ENCODE data around the gene NCOR2. TPM values are rescaled to one million over a fixed set of nuclear protein-coding genes. Genes with fewer than 3 reads are reported as not detected.

The NCOR2 gene
- total and polyA plus RNA-seq, 10 of the 15 experiments (the other 5 are each of a cell fraction or from before 2014, with no cell fraction given) = 0.43 to 179 (median 14.9) TPM

DNA sequence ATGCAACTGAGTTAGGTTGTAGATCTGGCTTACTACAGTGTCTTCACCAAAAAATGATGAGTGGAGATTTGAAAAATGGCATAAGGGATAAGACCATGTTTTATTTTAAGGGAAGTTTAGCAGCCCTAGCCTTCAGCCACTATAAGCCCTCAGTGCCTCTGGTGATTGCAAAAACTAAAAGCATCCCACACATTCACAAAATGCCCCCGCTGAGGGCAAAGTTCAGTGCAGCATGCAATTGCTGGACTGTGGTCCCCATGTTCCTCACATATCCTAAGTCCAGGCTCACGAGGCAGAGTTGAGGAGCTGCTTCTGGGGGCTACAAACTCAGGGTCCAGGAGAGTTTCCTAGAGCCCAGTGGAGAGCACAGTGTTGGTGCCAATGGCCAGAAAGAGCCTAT lies 29.6 kb upstream of the NCOR2 start:
- ChIA-PET POLR2A (no interaction called here), CTCF (no interaction called here), RAD21 (ENCODE audit: unreplicated experiment) (no interaction called here), SMC1A (ENCODE audit: uncharacterized antibody, unreplicated experiment) (no interaction called here)
- H3K9me3 ChIP-seq (replicated peaks; ENCODE audit: control insufficient read depth, insufficient read depth, low read length) = peaks cover 3% of the 10 kb centered on the region; the same call in 2 of the 3 replicates
- H3K4me2 ChIP-seq (ENCODE audit: control insufficient read depth, insufficient read depth) = no peak overlapping the region
- DNase-seq (ENCODE audit: low read depth, low spot score) (no peak), ATAC-seq (no peak), FAIRE-seq (no peak)
- H3K79me2 ChIP-seq (ENCODE audit: control insufficient read depth, insufficient read depth, low read length) = no peaks in the 10 kb centered on the region
- H3K4me1 ChIP-seq (ENCODE audit: control insufficient read depth, insufficient read depth, low read length) = no peaks in the 10 kb centered on the region; the same call in 1 of the 2 replicates
- H3K9ac ChIP-seq (ENCODE audit: control insufficient read depth, insufficient read depth, low read length) = no peak overlapping the region
- H3K4me3 ChIP-seq = no peak overlapping the region
- intact Hi-C loops (cut with micrococcal nuclease; ENCODE audit: unreplicated experiment) (no loop called here), in situ Hi-C loops (cut with MboI) (no loop called here)
- H2AFZ ChIP-seq (ENCODE audit: control insufficient read depth, low read depth, low read length) = no peak overlapping the region
- TF ChIP-seq, protein P1, sequence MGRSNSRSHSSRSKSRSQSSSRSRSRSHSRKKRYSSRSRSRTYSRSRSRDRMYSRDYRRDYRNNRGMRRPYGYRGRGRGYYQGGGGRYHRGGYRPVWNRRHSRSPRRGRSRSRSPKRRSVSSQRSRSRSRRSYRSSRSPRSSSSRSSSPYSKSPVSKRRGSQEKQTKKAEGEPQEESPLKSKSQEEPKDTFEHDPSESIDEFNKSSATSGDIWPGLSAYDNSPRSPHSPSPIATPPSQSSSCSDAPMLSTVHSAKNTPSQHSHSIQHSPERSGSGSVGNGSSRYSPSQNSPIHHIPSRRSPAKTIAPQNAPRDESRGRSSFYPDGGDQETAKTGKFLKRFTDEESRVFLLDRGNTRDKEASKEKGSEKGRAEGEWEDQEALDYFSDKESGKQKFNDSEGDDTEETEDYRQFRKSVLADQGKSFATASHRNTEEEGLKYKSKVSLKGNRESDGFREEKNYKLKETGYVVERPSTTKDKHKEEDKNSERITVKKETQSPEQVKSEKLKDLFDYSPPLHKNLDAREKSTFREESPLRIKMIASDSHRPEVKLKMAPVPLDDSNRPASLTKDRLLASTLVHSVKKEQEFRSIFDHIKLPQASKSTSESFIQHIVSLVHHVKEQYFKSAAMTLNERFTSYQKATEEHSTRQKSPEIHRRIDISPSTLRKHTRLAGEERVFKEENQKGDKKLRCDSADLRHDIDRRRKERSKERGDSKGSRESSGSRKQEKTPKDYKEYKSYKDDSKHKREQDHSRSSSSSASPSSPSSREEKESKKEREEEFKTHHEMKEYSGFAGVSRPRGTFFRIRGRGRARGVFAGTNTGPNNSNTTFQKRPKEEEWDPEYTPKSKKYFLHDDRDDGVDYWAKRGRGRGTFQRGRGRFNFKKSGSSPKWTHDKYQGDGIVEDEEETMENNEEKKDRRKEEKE (IDR thresholded peaks at IDR 0.05) = no peak
- TF ChIP-seq NFIC (IDR thresholded peaks at IDR 0.05; ENCODE audit: low read depth, low read length) = no peak
- TF ChIP-seq, protein P2, sequence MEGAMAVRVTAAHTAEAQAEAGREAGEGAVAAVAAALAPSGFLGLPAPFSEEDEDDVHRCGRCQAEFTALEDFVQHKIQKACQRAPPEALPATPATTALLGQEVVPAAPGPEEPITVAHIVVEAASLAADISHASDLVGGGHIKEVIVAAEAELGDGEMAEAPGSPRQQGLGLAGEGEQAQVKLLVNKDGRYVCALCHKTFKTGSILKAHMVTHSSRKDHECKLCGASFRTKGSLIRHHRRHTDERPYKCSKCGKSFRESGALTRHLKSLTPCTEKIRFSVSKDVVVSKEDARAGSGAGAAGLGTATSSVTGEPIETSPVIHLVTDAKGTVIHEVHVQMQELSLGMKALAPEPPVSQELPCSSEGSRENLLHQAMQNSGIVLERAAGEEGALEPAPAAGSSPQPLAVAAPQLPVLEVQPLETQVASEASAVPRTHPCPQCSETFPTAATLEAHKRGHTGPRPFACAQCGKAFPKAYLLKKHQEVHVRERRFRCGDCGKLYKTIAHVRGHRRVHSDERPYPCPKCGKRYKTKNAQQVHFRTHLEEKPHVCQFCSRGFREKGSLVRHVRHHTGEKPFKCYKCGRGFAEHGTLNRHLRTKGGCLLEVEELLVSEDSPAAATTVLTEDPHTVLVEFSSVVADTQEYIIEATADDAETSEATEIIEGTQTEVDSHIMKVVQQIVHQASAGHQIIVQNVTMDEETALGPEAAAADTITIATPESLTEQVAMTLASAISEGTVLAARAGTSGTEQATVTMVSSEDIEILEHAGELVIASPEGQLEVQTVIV (IDR thresholded peaks at IDR 0.05; ENCODE audit: borderline replicate concordance, partially characterized antibody) = no peak
- TF ChIP-seq LARP7 (IDR thresholded peaks at IDR 0.05) = no peak
- TF ChIP-seq, protein P3, sequence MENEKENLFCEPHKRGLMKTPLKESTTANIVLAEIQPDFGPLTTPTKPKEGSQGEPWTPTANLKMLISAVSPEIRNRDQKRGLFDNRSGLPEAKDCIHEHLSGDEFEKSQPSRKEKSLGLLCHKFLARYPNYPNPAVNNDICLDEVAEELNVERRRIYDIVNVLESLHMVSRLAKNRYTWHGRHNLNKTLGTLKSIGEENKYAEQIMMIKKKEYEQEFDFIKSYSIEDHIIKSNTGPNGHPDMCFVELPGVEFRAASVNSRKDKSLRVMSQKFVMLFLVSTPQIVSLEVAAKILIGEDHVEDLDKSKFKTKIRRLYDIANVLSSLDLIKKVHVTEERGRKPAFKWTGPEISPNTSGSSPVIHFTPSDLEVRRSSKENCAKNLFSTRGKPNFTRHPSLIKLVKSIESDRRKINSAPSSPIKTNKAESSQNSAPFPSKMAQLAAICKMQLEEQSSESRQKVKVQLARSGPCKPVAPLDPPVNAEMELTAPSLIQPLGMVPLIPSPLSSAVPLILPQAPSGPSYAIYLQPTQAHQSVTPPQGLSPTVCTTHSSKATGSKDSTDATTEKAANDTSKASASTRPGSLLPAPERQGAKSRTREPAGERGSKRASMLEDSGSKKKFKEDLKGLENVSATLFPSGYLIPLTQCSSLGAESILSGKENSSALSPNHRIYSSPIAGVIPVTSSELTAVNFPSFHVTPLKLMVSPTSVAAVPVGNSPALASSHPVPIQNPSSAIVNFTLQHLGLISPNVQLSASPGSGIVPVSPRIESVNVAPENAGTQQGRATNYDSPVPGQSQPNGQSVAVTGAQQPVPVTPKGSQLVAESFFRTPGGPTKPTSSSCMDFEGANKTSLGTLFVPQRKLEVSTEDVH (IDR thresholded peaks at IDR 0.05; ENCODE audit: low read depth, partially characterized antibody) = no peak
- H4K20me1 ChIP-seq (ENCODE audit: control insufficient read depth, insufficient read depth) = no peaks in the 10 kb centered on the region
- peaks cover 0 to 6% of the 10 kb centered on the region in 2 experiments; a peak in 1 of 4 replicates for H3K27me3 ChIP-seq (replicated peaks in 1 of 2; ENCODE audit: control insufficient read depth in 2 of 2, insufficient read depth in 2 of 2, low read length in 1 of 2)
- BruUV-seq (replicated peaks) = no TSS peak
- no peaks in the 10 kb centered on the region for H3K36me3 ChIP-seq (ENCODE audit: control insufficient read depth in 2 of 2, insufficient read depth in 2 of 2, low read length in 1 of 2)
- H3K27ac ChIP-seq (ENCODE audit: control insufficient read depth, insufficient read depth) = no peak overlapping the region
- 45% methylated on average over 2 of the region's 2 CpGs for WGBS (ENCODE audit: insufficient coverage, insufficient replicate concordance, low lambda C conversion rate, missing lambda C conversion rate)
